ENCODE measurements around the gene GADD45G. TPM values are rescaled to one million over a fixed set of nuclear protein-coding genes. Genes with fewer than 3 reads are reported as not detected.

The GADD45G gene
- total RNA-seq, 1 experiment from 2014 or later, result 10.6 TPM

DNA sequence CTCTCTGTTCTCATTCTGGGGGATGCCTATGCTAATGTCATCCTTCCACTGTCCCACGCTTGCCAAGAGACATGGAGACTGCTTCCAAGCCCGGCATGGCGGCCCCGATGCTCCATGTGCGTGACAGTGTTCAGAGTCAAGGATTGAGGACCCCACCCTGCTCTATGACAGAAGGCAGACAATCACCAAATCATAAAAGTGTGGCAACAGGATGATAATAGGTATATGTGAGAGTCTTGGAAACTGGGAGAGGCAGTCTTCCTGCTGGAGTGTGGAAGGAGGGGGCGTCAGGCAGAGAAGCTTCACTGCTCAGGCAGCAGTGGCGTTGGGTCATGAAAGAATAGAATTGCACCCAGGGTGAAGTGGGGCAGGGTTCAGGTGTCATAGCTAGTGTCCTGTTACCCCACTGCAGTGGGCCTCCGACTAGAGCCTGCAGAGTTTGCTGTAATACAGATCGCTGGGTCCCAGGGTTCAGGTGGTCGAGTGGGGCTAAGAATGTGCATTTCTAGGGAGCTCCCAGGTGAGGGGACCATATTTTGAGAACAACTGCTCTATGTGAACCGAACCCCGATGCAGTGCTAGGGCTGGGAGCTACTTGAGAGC lies 12.5 kb upstream of the GADD45G start (continued):
- TF ChIP-seq, protein P1, sequence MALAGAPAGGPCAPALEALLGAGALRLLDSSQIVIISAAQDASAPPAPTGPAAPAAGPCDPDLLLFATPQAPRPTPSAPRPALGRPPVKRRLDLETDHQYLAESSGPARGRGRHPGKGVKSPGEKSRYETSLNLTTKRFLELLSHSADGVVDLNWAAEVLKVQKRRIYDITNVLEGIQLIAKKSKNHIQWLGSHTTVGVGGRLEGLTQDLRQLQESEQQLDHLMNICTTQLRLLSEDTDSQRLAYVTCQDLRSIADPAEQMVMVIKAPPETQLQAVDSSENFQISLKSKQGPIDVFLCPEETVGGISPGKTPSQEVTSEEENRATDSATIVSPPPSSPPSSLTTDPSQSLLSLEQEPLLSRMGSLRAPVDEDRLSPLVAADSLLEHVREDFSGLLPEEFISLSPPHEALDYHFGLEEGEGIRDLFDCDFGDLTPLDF (CRISPR knock-in tag; IDR thresholded peaks at IDR 0.05), result no peak
- TF ChIP-seq PRRX2 (CRISPR knock-in tag; IDR thresholded peaks at IDR 0.05) (no peak), FOXJ3 (CRISPR knock-in tag; IDR thresholded peaks at IDR 0.05; ENCODE audit: borderline replicate concordance) (no peak), ZNF263 (CRISPR knock-in tag; IDR thresholded peaks at IDR 0.05; ENCODE audit: low read depth) (no peak), ZNF416 (CRISPR knock-in tag; IDR thresholded peaks at IDR 0.05) (no peak), ZNF138 (CRISPR knock-in tag; conservative IDR thresholded peaks at IDR 0.05) (no peak)
- TF ChIP-seq, protein P2, sequence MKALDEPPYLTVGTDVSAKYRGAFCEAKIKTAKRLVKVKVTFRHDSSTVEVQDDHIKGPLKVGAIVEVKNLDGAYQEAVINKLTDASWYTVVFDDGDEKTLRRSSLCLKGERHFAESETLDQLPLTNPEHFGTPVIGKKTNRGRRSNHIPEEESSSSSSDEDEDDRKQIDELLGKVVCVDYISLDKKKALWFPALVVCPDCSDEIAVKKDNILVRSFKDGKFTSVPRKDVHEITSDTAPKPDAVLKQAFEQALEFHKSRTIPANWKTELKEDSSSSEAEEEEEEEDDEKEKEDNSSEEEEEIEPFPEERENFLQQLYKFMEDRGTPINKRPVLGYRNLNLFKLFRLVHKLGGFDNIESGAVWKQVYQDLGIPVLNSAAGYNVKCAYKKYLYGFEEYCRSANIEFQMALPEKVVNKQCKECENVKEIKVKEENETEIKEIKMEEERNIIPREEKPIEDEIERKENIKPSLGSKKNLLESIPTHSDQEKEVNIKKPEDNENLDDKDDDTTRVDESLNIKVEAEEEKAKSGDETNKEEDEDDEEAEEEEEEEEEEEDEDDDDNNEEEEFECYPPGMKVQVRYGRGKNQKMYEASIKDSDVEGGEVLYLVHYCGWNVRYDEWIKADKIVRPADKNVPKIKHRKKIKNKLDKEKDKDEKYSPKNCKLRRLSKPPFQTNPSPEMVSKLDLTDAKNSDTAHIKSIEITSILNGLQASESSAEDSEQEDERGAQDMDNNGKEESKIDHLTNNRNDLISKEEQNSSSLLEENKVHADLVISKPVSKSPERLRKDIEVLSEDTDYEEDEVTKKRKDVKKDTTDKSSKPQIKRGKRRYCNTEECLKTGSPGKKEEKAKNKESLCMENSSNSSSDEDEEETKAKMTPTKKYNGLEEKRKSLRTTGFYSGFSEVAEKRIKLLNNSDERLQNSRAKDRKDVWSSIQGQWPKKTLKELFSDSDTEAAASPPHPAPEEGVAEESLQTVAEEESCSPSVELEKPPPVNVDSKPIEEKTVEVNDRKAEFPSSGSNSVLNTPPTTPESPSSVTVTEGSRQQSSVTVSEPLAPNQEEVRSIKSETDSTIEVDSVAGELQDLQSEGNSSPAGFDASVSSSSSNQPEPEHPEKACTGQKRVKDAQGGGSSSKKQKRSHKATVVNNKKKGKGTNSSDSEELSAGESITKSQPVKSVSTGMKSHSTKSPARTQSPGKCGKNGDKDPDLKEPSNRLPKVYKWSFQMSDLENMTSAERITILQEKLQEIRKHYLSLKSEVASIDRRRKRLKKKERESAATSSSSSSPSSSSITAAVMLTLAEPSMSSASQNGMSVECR (CRISPR knock-in tag; IDR thresholded peaks at IDR 0.05; ENCODE audit: borderline replicate concordance), result no peak

DNA sequence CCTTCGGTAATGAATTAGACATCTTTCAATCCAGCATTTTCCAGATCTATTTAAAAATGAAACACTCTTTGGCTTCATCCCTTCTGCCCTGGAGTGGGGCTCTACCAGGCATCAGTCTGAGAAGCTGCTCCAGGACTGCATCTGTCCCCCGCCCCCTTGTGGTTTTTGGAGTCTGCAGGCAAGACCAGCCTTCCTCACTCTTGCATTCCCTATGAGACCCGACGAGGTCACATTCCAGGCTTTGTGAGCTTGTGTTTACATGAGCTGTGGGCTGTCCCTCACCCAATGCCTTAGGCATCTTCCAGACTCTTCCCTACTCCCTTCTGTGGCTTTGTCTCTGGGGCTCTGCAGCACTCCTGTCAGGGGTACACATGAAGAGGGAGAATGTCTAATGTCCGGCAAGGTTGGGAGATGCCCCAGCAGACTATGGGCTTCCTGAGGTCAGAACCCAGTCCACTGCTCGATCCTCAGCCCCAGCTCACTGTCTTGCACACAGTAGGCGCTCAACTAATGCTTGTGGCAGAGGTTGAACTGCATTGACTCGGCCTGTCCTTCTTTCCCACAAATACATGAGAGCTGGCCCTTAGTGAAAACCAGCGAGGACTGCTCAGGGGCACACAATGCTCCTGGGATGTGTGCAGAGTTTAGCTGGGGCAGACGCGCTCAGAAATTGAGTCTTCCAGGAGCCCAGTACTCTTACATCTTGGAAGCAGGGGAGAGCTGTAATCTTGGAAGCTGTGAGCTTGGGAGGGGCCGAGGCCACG lies 11.7 kb upstream of the GADD45G start:
- no peaks in the 10 kb centered on the region for H3K27me3 Mint-ChIP-seq (ENCODE audit: low read depth)
- ChIA-PET POLR2A (interaction anchor here (0.8 to 1.1 kb wide), 3 partner anchors 10 to 17 kb away, joined by 3 read pairs; partner anchors contain the start of gene GADD45G), CTCF (interaction anchor here (0.5 to 5.1 kb wide), 117 partner anchors 10 to 740 kb away, joined by 3 to 123 read pairs (median 5); partner anchors contain the start of gene GADD45G)
- H3K36me3 Mint-ChIP-seq, result no peaks in the 10 kb centered on the region
- no peak overlapping the region for H3K4me3 Mint-ChIP-seq
- H3K27ac Mint-ChIP-seq, result 0 out of 2 replicates have a peak overlapping the region, but pooled peaks have one; percentile 22
- ATAC-seq, result peak; percentile 90
- no peaks in the 10 kb centered on the region for H3K9me3 Mint-ChIP-seq
- peak; percentile 77 for DNase-seq (ENCODE audit: low spot score)
- H3K4me1 Mint-ChIP-seq, result peaks cover 18% of the 10 kb centered on the region
- TF ChIP-seq ZNF263 (CRISPR knock-in tag; IDR thresholded peaks at IDR 0.05; ENCODE audit: low read depth) (no peak), ELF4 (CRISPR knock-in tag; IDR thresholded peaks at IDR 0.05; ENCODE audit: low read depth) (no peak), TEAD1 (CRISPR knock-in tag; IDR thresholded peaks at IDR 0.05) (peak; percentile 63; the same call in 1 of the 2 replicates), EMX1 (CRISPR knock-in tag; IDR thresholded peaks at IDR 0.05) (no peak), NFATC4 (CRISPR knock-in tag; IDR thresholded peaks at IDR 0.05) (no peak), ZBTB21 (CRISPR knock-in tag; IDR thresholded peaks at IDR 0.05; ENCODE audit: borderline replicate concordance) (0 out of 2 replicates have a peak, but pooled peaks have one; percentile 20), NR2C2 (CRISPR knock-in tag; IDR thresholded peaks at IDR 0.05) (no peak), NR3C1 (CRISPR knock-in tag; conservative IDR thresholded peaks at IDR 0.05; ENCODE audit: low read depth) (no peak)
- TF ChIP-seq, protein P2 (CRISPR knock-in tag; IDR thresholded peaks at IDR 0.05; ENCODE audit: borderline replicate concordance), result no peak
- TF ChIP-seq, protein P3, sequence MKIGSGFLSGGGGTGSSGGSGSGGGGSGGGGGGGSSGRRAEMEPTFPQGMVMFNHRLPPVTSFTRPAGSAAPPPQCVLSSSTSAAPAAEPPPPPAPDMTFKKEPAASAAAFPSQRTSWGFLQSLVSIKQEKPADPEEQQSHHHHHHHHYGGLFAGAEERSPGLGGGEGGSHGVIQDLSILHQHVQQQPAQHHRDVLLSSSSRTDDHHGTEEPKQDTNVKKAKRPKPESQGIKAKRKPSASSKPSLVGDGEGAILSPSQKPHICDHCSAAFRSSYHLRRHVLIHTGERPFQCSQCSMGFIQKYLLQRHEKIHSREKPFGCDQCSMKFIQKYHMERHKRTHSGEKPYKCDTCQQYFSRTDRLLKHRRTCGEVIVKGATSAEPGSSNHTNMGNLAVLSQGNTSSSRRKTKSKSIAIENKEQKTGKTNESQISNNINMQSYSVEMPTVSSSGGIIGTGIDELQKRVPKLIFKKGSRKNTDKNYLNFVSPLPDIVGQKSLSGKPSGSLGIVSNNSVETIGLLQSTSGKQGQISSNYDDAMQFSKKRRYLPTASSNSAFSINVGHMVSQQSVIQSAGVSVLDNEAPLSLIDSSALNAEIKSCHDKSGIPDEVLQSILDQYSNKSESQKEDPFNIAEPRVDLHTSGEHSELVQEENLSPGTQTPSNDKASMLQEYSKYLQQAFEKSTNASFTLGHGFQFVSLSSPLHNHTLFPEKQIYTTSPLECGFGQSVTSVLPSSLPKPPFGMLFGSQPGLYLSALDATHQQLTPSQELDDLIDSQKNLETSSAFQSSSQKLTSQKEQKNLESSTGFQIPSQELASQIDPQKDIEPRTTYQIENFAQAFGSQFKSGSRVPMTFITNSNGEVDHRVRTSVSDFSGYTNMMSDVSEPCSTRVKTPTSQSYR (CRISPR knock-in tag; IDR thresholded peaks at IDR 0.05), result no peak
- TF ChIP-seq, protein P4, sequence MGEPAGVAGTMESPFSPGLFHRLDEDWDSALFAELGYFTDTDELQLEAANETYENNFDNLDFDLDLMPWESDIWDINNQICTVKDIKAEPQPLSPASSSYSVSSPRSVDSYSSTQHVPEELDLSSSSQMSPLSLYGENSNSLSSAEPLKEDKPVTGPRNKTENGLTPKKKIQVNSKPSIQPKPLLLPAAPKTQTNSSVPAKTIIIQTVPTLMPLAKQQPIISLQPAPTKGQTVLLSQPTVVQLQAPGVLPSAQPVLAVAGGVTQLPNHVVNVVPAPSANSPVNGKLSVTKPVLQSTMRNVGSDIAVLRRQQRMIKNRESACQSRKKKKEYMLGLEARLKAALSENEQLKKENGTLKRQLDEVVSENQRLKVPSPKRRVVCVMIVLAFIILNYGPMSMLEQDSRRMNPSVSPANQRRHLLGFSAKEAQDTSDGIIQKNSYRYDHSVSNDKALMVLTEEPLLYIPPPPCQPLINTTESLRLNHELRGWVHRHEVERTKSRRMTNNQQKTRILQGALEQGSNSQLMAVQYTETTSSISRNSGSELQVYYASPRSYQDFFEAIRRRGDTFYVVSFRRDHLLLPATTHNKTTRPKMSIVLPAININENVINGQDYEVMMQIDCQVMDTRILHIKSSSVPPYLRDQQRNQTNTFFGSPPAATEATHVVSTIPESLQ (CRISPR knock-in tag; IDR thresholded peaks at IDR 0.05), result no peak
- TF ChIP-seq, protein P5, sequence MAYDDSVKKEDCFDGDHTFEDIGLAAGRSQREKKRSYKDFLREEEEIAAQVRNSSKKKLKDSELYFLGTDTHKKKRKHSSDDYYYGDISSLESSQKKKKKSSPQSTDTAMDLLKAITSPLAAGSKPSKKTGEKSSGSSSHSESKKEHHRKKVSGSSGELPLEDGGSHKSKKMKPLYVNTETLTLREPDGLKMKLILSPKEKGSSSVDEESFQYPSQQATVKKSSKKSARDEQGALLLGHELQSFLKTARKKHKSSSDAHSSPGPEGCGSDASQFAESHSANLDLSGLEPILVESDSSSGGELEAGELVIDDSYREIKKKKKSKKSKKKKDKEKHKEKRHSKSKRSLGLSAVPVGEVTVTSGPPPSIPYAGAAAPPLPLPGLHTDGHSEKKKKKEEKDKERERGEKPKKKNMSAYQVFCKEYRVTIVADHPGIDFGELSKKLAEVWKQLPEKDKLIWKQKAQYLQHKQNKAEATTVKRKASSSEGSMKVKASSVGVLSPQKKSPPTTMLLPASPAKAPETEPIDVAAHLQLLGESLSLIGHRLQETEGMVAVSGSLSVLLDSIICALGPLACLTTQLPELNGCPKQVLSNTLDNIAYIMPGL (CRISPR knock-in tag; IDR thresholded peaks at IDR 0.05), result no peak
